ENCODE data around the gene CTNNA2.

- no peak for TF ChIP-seq FOXM1 (IDR thresholded peaks at IDR 0.05; ENCODE audit: low read depth)
- no peak for TF ChIP-seq FOXM1 (CRISPR knock-in tag; IDR thresholded peaks at IDR 0.05; ENCODE audit: low read depth)
- TF ChIP-seq EZH2 (IDR thresholded peaks at IDR 0.05; ENCODE audit: borderline replicate concordance, low read depth, low read length) = no peak
These were observed 925.8 kb downstream of the CTNNA2 start for GRCh38 chr2:80438686-80439085.

Measured in K562 (cell line).